Upper lobe of right lung (tissue), 1 donor: Measurements from ENCODE around the gene KISS1. TPM values are rescaled to one million over a fixed set of nuclear protein-coding genes. Genes with fewer than 3 reads are reported as not detected.

Experiments used
- ATAC-seq: fragments of 200-7000 bp; cut with Tn5 transposase; one replicate; pipeline ENCODE4 v1.9.1; 2020; ENCODE audit warnings: mild to moderate bottlenecking, moderate library complexity
- DNase-seq: peaks from one replicate; pipeline ENCODE4 v3.0.0-alpha.2; 2020
- H3K27ac ChIP-seq: fragments of 200-600 bp; one replicate; pipeline ENCODE4 v1.8.0; 2022
- H3K27me3 ChIP-seq: fragments of 200-600 bp; one replicate; pipeline ENCODE4 v1.8.0; 2022; ENCODE audit warnings: mild to moderate bottlenecking
- H3K36me3 ChIP-seq: fragments of 200-600 bp; one replicate; pipeline ENCODE4 v1.8.0; 2022
- H3K4me1 ChIP-seq: fragments of 200-600 bp; one replicate; pipeline ENCODE4 v1.8.0; 2022
- H3K4me3 ChIP-seq: fragments of 200-600 bp; one replicate; pipeline ENCODE4 v1.8.0; 2022; ENCODE audit warnings: mild to moderate bottlenecking
- H3K9me3 ChIP-seq: fragments of 200-600 bp; one replicate; pipeline ENCODE4 v1.8.0; 2022
- intact Hi-C: fragments of 100-400 bp; cut with DNase I; formaldehyde crosslinking; loops from one replicate; pipeline ENCODE4 v1.11.0; 2022
- total RNA-seq: library from RNA; stranded (reverse); fragmentation: NEBNext Ultra II Directional; extraction: Animal tissue kit (Norgen Biotek cat#: 25700); gene quantifications from one replicate; pipeline ENCODE4 v1.2.1, GENCODE V29; 2021
- TF ChIP-seq, protein P1 (sequence below): fragments of 200-600 bp; IDR thresholded peaks from one replicate; pipeline ENCODE4 v1.8.0; 2022; ENCODE audit warnings: antibody characterized with exemption
- donor health status: DM: no; HTN: yes; CAD: no; lungs with severe emphysema.

KISS1 gene
- total RNA-seq, 1 donor from 2014 or later = 2.9 TPM

DNA sequence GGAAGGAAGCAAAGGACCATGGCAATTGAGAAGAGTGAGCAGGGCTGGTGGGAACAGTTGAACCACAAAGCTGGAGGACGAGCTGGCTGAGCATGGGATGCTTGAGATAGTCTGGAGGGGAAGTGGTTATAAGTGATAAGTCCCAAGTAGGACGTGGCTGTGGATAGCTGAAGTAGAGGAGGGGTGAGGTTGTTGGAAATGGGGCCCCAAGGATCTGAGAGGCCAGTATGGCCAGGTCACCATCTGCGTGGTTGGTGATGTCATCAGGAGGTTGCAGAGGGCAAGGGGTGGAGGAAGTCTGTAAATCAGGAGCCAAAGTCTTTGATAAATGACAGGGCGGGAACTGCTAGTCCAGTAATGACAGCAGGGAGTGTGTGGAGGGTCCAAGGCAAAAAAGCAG lies 19.2 kb downstream of the KISS1 start:
- Histone ChIP-seq H3K9me3 (no peaks in the 10 kb centered on the region), H3K36me3 (no peaks in the 10 kb centered on the region), H3K4me1 (no peaks in the 10 kb centered on the region), H3K27ac (no peak overlapping the region), H3K27me3 (no peaks in the 10 kb centered on the region), H3K4me3 (no peak overlapping the region)
- TF ChIP-seq, protein P1, sequence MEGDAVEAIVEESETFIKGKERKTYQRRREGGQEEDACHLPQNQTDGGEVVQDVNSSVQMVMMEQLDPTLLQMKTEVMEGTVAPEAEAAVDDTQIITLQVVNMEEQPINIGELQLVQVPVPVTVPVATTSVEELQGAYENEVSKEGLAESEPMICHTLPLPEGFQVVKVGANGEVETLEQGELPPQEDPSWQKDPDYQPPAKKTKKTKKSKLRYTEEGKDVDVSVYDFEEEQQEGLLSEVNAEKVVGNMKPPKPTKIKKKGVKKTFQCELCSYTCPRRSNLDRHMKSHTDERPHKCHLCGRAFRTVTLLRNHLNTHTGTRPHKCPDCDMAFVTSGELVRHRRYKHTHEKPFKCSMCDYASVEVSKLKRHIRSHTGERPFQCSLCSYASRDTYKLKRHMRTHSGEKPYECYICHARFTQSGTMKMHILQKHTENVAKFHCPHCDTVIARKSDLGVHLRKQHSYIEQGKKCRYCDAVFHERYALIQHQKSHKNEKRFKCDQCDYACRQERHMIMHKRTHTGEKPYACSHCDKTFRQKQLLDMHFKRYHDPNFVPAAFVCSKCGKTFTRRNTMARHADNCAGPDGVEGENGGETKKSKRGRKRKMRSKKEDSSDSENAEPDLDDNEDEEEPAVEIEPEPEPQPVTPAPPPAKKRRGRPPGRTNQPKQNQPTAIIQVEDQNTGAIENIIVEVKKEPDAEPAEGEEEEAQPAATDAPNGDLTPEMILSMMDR = no peak
- ATAC-seq = no peak
- intact Hi-C loops = no loop called here
- DNase-seq = no peak

DNA sequence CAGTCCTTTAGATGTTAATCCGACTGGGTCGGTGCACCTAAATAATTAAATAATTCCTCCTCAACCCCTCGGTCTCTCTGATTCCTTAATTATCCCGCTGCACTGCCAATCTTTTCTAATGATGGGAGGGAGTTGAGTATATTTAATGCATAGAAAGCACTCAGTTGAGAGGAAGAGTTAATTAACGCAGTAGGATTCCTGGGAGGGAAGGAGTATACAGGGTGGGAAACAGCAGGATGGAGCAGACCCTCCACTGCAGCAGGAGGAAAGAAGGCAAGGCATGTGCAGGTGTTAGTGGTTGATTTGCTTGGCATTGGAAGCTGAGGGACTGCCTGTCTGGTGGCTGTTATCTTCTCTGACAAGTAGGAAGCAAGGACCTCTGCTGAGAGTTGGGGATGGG lies 20.2 kb downstream of the KISS1 start:
- intact Hi-C loops = no loop called here
- H3K27me3 ChIP-seq = no peaks in the 10 kb centered on the region
- H3K4me1 ChIP-seq = no peaks in the 10 kb centered on the region
- no peak overlapping the region for H3K4me3 ChIP-seq
- H3K27ac ChIP-seq = no peak overlapping the region
- ATAC-seq (no peak), DNase-seq (no peak)
- TF ChIP-seq, protein P1 = no peak
- no peaks in the 10 kb centered on the region for H3K9me3 ChIP-seq
- H3K36me3 ChIP-seq = no peaks in the 10 kb centered on the region

DNA sequence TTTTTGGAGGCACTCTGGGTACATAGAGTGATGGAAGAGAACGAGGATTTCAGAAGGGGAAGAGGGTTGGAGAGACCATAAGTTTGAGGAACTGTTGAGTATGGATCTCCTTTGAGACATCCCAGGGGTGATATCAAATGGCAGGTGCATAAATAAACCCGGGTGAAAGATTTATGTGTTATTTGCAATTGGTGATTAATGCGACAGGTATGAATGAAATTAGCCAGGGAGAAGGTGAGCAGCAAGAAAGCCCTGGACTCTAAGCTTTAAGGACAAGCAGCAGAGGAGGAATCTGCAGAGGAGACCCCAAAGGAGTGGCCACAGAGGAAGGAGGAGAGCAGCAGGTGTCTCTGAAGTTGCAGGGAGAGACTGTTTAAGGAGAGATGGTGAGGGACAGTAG lies 21.3 kb downstream of the KISS1 start:
- intact Hi-C loops = no loop called here
- no peaks in the 10 kb centered on the region for H3K36me3 ChIP-seq
- H3K27ac ChIP-seq = no peak overlapping the region
- TF ChIP-seq, protein P1 = no peak
- ATAC-seq = no peak
- no peaks in the 10 kb centered on the region for H3K4me1 ChIP-seq
- peaks cover 1% of the 10 kb centered on the region for H3K9me3 ChIP-seq
- no peak overlapping the region for H3K4me3 ChIP-seq
- H3K27me3 ChIP-seq = no peaks in the 10 kb centered on the region
- DNase-seq = no peak

DNA sequence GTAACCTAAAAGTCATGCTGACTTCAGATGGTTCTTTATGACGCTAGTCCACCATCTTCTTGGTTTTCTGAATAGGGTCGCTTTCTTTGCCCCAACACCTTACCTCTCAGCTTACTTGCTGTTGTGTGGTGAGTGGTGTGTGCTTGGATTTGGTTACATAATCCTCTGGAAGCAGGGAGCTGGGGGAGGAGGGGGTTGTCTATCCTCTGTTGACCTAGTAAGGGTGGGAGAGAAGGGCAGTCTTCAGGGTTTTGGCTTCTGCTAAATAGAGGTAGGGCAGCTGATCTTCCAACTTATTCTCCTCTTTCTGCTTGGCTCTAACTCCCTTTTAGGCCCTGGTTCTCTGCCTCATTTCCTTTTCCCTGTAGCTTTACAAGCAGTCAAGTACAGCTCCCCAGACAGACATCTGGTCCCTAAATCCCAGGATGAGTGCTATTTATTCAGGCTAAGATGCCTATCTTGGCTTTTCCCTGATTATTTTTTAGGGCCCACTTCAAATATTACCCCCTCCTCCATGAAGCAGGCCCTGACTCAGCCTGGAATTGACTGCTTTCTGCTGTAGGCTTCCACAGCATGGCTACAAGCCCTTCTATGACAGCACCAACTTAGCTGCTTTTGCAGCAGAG lies 23.8 kb downstream of the KISS1 start:
- DNase-seq = no peak
- no peak for ATAC-seq
- TF ChIP-seq, protein P1 = no peak
- Histone ChIP-seq H3K27ac (no peak overlapping the region), H3K9me3 (peaks cover 6% of the 10 kb centered on the region), H3K4me3 (no peak overlapping the region), H3K36me3 (no peaks in the 10 kb centered on the region), H3K27me3 (no peaks in the 10 kb centered on the region), H3K4me1 (no peaks in the 10 kb centered on the region)
- intact Hi-C loops = no loop called here

DNA sequence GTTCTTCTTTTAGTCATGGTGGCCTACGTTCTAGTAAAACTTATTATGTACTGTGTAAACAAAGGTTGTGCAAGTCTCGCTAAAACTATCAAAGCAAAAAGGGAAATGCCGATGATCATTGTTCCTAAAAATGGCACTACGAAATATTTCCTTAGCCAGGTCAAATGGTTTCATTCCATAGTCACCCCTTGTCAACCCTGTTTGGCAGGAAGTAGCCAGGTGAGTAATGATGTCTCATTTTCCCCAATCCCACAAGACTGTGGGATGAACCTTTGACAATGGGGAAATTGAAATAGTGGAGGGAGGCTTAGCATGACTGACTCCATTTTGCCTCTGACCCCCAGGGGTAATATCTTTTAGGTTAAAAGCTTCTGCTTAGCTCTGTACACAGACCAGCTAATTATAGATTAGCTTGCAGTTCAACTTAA lies 24.5 kb downstream of the KISS1 start:
- Histone ChIP-seq H3K4me3 (no peak overlapping the region), H3K27ac (no peak overlapping the region), H3K4me1 (no peaks in the 10 kb centered on the region), H3K27me3 (no peaks in the 10 kb centered on the region), H3K9me3 (peaks cover 6% of the 10 kb centered on the region), H3K36me3 (no peaks in the 10 kb centered on the region)
- peak; percentile 35 for ATAC-seq
- no peak for DNase-seq
- intact Hi-C loops = no loop called here
- TF ChIP-seq, protein P1 = no peak
